IPS DF 6.9 (cell line): ENCODE results near the gene USP21.
"Not testable (repeated sequence)": the region's sequence is repeated elsewhere in the genome, so short reads cannot be mapped to it uniquely, and the experiment has no call there.

Experiments
- DNase-seq: peaks from one replicate; pipeline ENCODE4 v3.0.0-alpha.2; 2013; ENCODE audit warnings: low read depth, low spot score
- H3K27ac ChIP-seq: one replicate; pipeline ENCODE4 v1.5.1; 2013; ENCODE audit warnings: low read length, control low read depth
- H3K27me3 ChIP-seq: 2 replicates; pipeline ENCODE4 v1.6.1; 2013; ENCODE audit warnings: mild to moderate bottlenecking, low read length; ENCODE audit not compliant: control insufficient read depth, insufficient read depth
- H3K36me3 ChIP-seq: 2 replicates; pipeline ENCODE4 v1.6.1; 2013; ENCODE audit warnings: low read length; ENCODE audit not compliant: control insufficient read depth, insufficient read depth
- H3K4me1 ChIP-seq: 2 replicates; pipeline ENCODE4 v1.6.1; 2013; ENCODE audit warnings: low read length; ENCODE audit not compliant: control insufficient read depth, insufficient read depth
- H3K4me3 ChIP-seq: 2 replicates; pipeline ENCODE4 v1.5.1; 2013; ENCODE audit warnings: mild to moderate bottlenecking, low read length
- H3K9me3 ChIP-seq: 2 replicates; pipeline ENCODE4 v1.6.1; 2013; ENCODE audit warnings: low read length, inconsistent platforms; ENCODE audit not compliant: control insufficient read depth, insufficient read depth
- WGBS: extraction: QIAGEN DNeasy Blood & Tissue Kit; methylation state at CpG from one replicate; pipeline ENCODE4 v1.1.7; 2013; ENCODE audit warnings: mixed read lengths, missing lambda C conversion rate; ENCODE audit not compliant: insufficient read length, insufficient coverage; 5-methylcytosine and 5-hydroxymethylcytosine counted together

The USP21 gene, protein sequence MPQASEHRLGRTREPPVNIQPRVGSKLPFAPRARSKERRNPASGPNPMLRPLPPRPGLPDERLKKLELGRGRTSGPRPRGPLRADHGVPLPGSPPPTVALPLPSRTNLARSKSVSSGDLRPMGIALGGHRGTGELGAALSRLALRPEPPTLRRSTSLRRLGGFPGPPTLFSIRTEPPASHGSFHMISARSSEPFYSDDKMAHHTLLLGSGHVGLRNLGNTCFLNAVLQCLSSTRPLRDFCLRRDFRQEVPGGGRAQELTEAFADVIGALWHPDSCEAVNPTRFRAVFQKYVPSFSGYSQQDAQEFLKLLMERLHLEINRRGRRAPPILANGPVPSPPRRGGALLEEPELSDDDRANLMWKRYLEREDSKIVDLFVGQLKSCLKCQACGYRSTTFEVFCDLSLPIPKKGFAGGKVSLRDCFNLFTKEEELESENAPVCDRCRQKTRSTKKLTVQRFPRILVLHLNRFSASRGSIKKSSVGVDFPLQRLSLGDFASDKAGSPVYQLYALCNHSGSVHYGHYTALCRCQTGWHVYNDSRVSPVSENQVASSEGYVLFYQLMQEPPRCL

DNA sequence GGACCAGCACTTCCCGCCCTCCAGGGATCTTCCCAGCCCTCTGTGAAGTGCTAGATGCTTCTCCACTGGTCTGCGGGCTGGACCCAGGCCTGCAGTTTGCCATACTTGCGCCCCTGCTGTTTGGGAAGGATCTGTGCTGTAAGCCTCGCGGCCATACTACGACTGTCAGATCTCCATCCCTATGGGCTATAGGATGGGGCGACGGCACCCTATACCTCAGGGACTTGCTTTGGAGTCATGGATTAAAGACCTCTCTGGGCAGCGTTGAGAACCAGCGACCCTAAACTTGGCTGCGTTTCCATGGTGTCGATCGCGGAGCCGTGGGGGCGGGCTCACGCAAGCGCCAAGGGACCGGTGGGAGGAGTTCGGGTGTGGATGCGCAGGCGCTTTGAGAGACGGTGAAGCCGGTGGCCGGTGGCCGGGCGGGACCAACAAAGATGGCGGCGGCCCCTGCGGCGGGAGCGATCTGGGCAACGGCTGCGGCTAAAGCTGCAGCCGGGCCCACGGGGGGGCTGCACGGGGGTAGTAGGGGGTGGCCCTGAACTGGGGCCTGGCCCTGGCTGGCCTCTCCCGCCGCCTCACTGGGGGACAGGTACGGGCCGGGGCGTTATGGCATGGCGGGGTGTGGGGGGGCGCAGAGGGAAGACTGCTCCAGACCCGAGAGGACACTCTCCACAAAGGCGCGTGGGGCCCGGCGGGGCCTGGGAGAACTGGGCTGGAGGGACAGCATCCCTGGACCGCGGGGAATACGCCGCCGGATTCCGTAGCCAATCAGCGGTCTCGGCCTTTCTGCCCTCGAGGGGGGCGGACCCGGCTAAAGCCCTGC lies at the start of gene USP21:
Gene USP21, plus strand, starts transcription at position 414 of the 826 bp plus-strand sequence. CDS start 1,141 bp downstream, outside the sequence.
- WGBS = no CpG with 5 or more reads among the region's 60 CpGs
- Histone ChIP-seq H3K9me3 (no peaks in the 10 kb centered on the region), H3K4me1 (no peaks in the 10 kb centered on the region), H3K27me3 (no peaks in the 10 kb centered on the region), H3K27ac (no peak within 1 kb of the TSS), H3K36me3 (peaks cover 3% of the 10 kb centered on the region; the same call in 1 of the 2 replicates), H3K4me3 (peak within 1 kb of the TSS; percentile 72; the same call in 1 of the 2 replicates)
- peak; percentile 82 for DNase-seq

DNA sequence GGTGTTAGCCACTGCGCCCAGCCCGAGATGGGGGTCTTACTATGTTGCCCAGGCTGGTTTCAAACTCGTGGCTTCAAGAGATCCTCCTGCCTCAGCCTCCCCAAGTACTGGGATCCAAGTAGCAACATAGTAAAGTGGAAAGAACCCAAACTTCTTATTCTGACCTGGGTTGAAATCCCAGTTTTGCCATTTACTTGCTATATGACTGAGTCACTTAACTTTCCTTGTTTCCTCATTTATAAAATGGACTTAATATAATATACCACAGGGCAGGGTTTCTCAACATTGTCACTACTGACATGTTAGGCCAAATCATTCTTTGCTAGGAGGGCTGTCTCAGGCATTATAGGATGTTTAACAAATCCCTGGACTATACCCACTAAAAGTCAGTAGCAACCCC lies 48.2 kb upstream of the USP21 start:
- peaks cover 2% of the 10 kb centered on the region; the same call in 1 of the 2 replicates for H3K36me3 ChIP-seq
- H3K9me3 ChIP-seq = no peaks in the 10 kb centered on the region
- WGBS = no CpG with 5 or more reads among the region's 3 CpGs
- H3K27ac ChIP-seq = no peak overlapping the region
- H3K4me1 ChIP-seq = no peaks in the 10 kb centered on the region
- H3K4me3 ChIP-seq = no peak overlapping the region
- DNase-seq = no peak
- no peaks in the 10 kb centered on the region for H3K27me3 ChIP-seq

GRCh38 chr1:161111527-161111926 lies 47.8 kb upstream of the USP21 start:
- no peak for DNase-seq
- no CpG with 5 or more reads among the region's 2 CpGs for WGBS
- no peak overlapping the region for H3K27ac ChIP-seq

DNA sequence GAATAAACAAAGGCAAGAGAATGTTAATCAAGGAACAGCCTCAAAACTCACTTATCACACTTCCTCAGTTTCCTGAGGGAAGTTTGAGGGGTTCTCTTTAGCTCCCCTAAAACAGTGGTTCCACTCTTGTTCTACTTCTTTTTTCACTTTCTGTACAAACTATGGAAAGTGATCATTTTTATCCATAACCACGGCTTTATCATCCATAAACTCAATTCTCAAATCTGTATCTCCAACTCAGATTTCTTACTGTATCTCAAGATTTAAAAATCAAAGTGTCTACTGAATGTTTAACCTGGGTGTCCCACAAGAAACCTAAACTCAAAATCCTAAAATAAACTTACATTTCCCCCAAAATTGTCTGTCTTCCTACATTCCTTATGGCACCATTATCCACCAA lies 45.4 kb upstream of the USP21 start:
- DNase-seq = no peak
- H3K36me3 ChIP-seq = peaks cover 2% of the 10 kb centered on the region; the same call in 1 of the 2 replicates
- no CpG with 5 or more reads among the region's 1 CpG for WGBS
- H3K9me3 ChIP-seq = no peaks in the 10 kb centered on the region
- no peak overlapping the region for H3K27ac ChIP-seq
- H3K27me3 ChIP-seq = no peaks in the 10 kb centered on the region
- peaks cover 2% of the 10 kb centered on the region; the same call in 1 of the 2 replicates for H3K4me1 ChIP-seq
- H3K4me3 ChIP-seq = no peak overlapping the region

More at GRCh38 chr1:161111527-161111926, 47.8 kb upstream of the USP21 start:
- Histone ChIP-seq H3K4me1 (no peaks in the 10 kb centered on the region), H3K36me3 (peaks cover 2% of the 10 kb centered on the region; the same call in 1 of the 2 replicates), H3K9me3 (no peaks in the 10 kb centered on the region), H3K4me3 (no peak overlapping the region), H3K27me3 (no peaks in the 10 kb centered on the region)

- Histone ChIP-seq H3K4me1 (peaks cover 6% of the 10 kb centered on the region; the same call in 1 of the 2 replicates), H3K9me3 (no peaks in the 10 kb centered on the region), H3K4me3 (no peak overlapping the region), H3K27me3 (no peaks in the 10 kb centered on the region), H3K27ac (no peak overlapping the region), H3K36me3 (peaks cover 1% of the 10 kb centered on the region; the same call in 1 of the 2 replicates)
- WGBS = no CpG with 5 or more reads among the region's 2 CpGs
- DNase-seq = no peak
Measured at GRCh38 chr1:161114556-161114955, 44.7 kb upstream of the USP21 start.

DNA sequence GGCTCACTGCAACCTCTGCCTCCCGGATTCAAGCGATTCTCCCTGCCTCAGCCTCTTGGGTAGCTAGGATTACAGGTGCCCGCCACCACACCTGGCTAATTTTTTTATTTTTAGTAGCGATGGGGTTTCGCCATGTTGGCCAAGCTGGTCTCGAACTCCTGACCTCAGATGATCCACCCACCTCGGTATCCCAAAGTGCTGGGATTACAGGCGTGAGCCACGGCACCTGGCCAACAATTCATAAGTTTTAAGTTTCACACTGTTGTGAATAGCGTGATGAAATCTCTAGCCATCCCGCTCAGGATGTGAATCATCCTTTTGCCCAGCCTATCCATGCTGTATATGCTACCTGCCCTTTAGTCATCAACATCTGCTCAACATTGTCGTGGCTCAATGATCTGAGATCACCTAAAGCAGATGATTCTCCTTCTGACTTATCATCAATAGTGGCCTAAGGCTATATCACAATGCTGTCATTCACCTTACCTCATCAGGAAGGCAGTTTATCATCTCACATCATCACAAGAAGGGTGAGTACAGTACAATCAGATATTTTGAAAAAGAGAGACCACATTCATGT lies 44.1 kb upstream of the USP21 start:
- Histone ChIP-seq H3K27me3 (no peaks in the 10 kb centered on the region), H3K4me3 (no peak overlapping the region), H3K27ac (no peak overlapping the region), H3K36me3 (peaks cover 3% of the 10 kb centered on the region; the same call in 1 of the 2 replicates), H3K4me1 (peaks cover 6% of the 10 kb centered on the region; the same call in 1 of the 2 replicates), H3K9me3 (no peaks in the 10 kb centered on the region)
- no CpG with 5 or more reads among the region's 12 CpGs for WGBS
- DNase-seq = no peak

- H3K27ac ChIP-seq, H3K9me3 ChIP-seq, H3K4me1 ChIP-seq, H3K36me3 ChIP-seq, DNase-seq, H3K27me3 ChIP-seq, H3K4me3 ChIP-seq: not testable (repeated sequence)
- no CpG with 5 or more reads among the region's 6 CpGs for WGBS
Measured at GRCh38 chr1:161115961-161116360, 43.3 kb upstream of the USP21 start.

- Histone ChIP-seq H3K9me3 (no peaks in the 10 kb centered on the region), H3K4me1 (peaks cover 6% of the 10 kb centered on the region; the same call in 1 of the 2 replicates), H3K27ac (no peak within 1 kb of the TSS), H3K36me3 (peaks cover 20% of the 10 kb centered on the region), H3K27me3 (no peaks in the 10 kb centered on the region), H3K4me3 (peak within 1 kb of the TSS; percentile 97)
- no CpG with 5 or more reads among the region's 58 CpGs for WGBS
- DNase-seq = peak; percentile 68
Measured at GRCh38 chr1:161117759-161118581, 41.3 kb upstream of the USP21 start, which contains the start of the genes NIT1 and PFDN2. Gene NIT1 (plus strand): TSS chr1:161118105. CDS start chr1:161118177, 72 bp downstream. Gene PFDN2 (minus strand): TSS chr1:161118037. CDS start chr1:161118026, 11 bp downstream.

GRCh38 chr1:161119092-161119903 lies 40.0 kb upstream of the USP21 start:
- peaks cover 29% of the 10 kb centered on the region for H3K36me3 ChIP-seq
- H3K4me1 ChIP-seq = peaks cover 6% of the 10 kb centered on the region; the same call in 1 of the 2 replicates
- DNase-seq = no peak
- H3K4me3 ChIP-seq = no peak overlapping the region; the same call in 1 of the 2 replicates
- no CpG with 5 or more reads among the region's 10 CpGs for WGBS
- H3K27ac ChIP-seq = no peak overlapping the region
- no peaks in the 10 kb centered on the region for H3K9me3 ChIP-seq
- no peaks in the 10 kb centered on the region for H3K27me3 ChIP-seq
